ENCODE results near the gene SNX25.

DNA sequence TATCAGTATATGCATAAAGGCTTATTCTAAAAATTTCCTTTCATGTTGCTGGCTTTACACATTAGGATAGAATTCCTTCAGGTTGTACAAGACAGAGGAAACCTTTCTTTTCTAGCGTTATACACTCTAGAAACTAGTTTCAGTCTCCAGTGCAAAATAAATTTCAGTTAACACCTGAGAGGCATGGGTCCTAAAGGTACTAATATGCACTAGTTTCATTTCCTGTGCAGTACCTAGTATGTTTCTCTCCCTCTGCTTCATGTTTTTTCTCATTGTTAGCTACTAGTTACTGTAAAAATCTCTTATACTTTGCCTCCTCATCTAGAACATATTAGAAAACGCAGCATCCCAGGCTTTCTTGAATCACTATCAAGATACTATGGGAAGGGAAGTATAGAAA lies 54.0 kb downstream of the SNX25 start:
- TF ChIP-seq, protein P1, sequence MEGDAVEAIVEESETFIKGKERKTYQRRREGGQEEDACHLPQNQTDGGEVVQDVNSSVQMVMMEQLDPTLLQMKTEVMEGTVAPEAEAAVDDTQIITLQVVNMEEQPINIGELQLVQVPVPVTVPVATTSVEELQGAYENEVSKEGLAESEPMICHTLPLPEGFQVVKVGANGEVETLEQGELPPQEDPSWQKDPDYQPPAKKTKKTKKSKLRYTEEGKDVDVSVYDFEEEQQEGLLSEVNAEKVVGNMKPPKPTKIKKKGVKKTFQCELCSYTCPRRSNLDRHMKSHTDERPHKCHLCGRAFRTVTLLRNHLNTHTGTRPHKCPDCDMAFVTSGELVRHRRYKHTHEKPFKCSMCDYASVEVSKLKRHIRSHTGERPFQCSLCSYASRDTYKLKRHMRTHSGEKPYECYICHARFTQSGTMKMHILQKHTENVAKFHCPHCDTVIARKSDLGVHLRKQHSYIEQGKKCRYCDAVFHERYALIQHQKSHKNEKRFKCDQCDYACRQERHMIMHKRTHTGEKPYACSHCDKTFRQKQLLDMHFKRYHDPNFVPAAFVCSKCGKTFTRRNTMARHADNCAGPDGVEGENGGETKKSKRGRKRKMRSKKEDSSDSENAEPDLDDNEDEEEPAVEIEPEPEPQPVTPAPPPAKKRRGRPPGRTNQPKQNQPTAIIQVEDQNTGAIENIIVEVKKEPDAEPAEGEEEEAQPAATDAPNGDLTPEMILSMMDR (optimal IDR thresholded peaks at IDR 0.05 in 1 of 3, IDR thresholded peaks at IDR 0.05 in 1 of 3, conservative IDR thresholded peaks at IDR 0.05 in 1 of 3; ENCODE audit: extremely low read depth in 1 of 3, insufficient read depth in 2 of 3, low read length in 3 of 3) = no peak
- no peak for TF ChIP-seq EZH2 (IDR thresholded peaks at IDR 0.05; ENCODE audit: low read length)
